H9 (cell line): ENCODE results near the gene RPS6KB2. TPM values are rescaled to one million over a fixed set of nuclear protein-coding genes. Genes with fewer than 3 reads are reported as not detected.

Experiments
- DNase-seq: peaks from one replicate; pipeline ENCODE4 v3.0.0-alpha.2; 2017
- H2AFZ ChIP-seq: one replicate; pipeline ENCODE4 v1.6.1; 2013; ENCODE audit warnings: mild to moderate bottlenecking, low read length, control low read depth, moderate library complexity
- H2AK5ac ChIP-seq: 2 replicates; pipeline ENCODE4 v1.6.1; 2013; ENCODE audit warnings: low read length, control low read depth, mixed read lengths; ENCODE audit not compliant: insufficient read length
- H2BK120ac ChIP-seq: one replicate; pipeline ENCODE4 v1.6.1; 2013; ENCODE audit warnings: low read depth, mild to moderate bottlenecking, low read length, control low read depth, inconsistent platforms; ENCODE audit not compliant: poor library complexity, severe bottlenecking
- H2BK12ac ChIP-seq: 2 replicates; pipeline ENCODE4 v1.6.1; 2013; ENCODE audit warnings: low read length, control low read depth, mixed read lengths, low read depth; ENCODE audit not compliant: insufficient read length
- H2BK15ac ChIP-seq: 2 replicates; pipeline ENCODE4 v1.6.1; 2013; ENCODE audit warnings: low read depth, low read length, control low read depth
- H2BK20ac ChIP-seq: one replicate; pipeline ENCODE4 v1.6.1; 2013; ENCODE audit warnings: low read depth, mild to moderate bottlenecking, low read length, control low read depth, inconsistent platforms; ENCODE audit not compliant: poor library complexity, severe bottlenecking
- H2BK5ac ChIP-seq: 2 replicates; pipeline ENCODE4 v1.6.1; 2013; ENCODE audit warnings: low read length, control low read depth, mixed read lengths; ENCODE audit not compliant: insufficient read length
- H3K14ac ChIP-seq: 2 replicates; pipeline ENCODE4 v1.6.1; 2013; ENCODE audit warnings: low read length, control low read depth; ENCODE audit not compliant: insufficient read depth
- H3K18ac ChIP-seq: 2 replicates; pipeline ENCODE4 v1.6.1; 2013; ENCODE audit warnings: low read depth, mild to moderate bottlenecking, mixed read lengths, low read length, control low read depth; ENCODE audit not compliant: insufficient read length
- H3K23ac ChIP-seq: 2 replicates; pipeline ENCODE4 v1.6.1; 2013; ENCODE audit warnings: low read length, control low read depth, mixed read lengths, low read depth; ENCODE audit not compliant: insufficient read length
- H3K23me2 ChIP-seq: 2 replicates; pipeline ENCODE4 v1.6.1; 2013; ENCODE audit warnings: low read depth, mild to moderate bottlenecking, mixed read lengths, low read length, control low read depth; ENCODE audit not compliant: insufficient read length, poor library complexity, severe bottlenecking
- H3K27ac ChIP-seq: 2 replicates; pipeline ENCODE4 v1.5.1; 2013; ENCODE audit warnings: low read length, control low read depth, mixed read lengths, low read depth; ENCODE audit not compliant: insufficient read length
- H3K27me3 ChIP-seq: 2 replicates; pipeline ENCODE4 v1.6.1; 2013; ENCODE audit warnings: low read length, control low read depth, inconsistent platforms; ENCODE audit not compliant: insufficient read depth
- H3K4ac ChIP-seq: 2 replicates; pipeline ENCODE4 v1.6.1; 2013; ENCODE audit warnings: low read depth, mild to moderate bottlenecking, control low read depth, inconsistent platforms, low read length, moderate library complexity
- H3K4me1 ChIP-seq: 2 replicates; pipeline ENCODE4 v1.6.1; 2013; ENCODE audit warnings: low read length, control low read depth, inconsistent platforms; ENCODE audit not compliant: insufficient read depth
- H3K4me2 ChIP-seq: 2 replicates; pipeline ENCODE4 v1.6.1; 2013; ENCODE audit warnings: low read length, control low read depth, mixed read lengths; ENCODE audit not compliant: insufficient read length, insufficient read depth
- H3K56ac ChIP-seq: 2 replicates; pipeline ENCODE4 v1.6.1; 2013; ENCODE audit warnings: low read depth, mild to moderate bottlenecking, mixed read lengths, low read length, control low read depth; ENCODE audit not compliant: insufficient read length
- H3K79me1 ChIP-seq: 2 replicates; pipeline ENCODE4 v1.6.1; 2013; ENCODE audit warnings: low read depth, mild to moderate bottlenecking, moderate library complexity, low read length, control low read depth, inconsistent platforms; ENCODE audit not compliant: insufficient read depth, poor library complexity, severe bottlenecking
- H3K79me2 ChIP-seq: 2 replicates; pipeline ENCODE4 v1.6.1; 2013; ENCODE audit warnings: low read length, control low read depth, inconsistent platforms; ENCODE audit not compliant: insufficient read depth
- H3K9ac ChIP-seq: 2 replicates; pipeline ENCODE4 v1.6.1; 2013; ENCODE audit warnings: low read length, control low read depth, mixed read lengths; ENCODE audit not compliant: insufficient read length; ENCODE audit errors: extremely low read depth
- H3K9me3 ChIP-seq: one replicate; pipeline ENCODE4 v1.6.1; 2013; ENCODE audit warnings: low read depth, low read length, inconsistent platforms; ENCODE audit not compliant: control insufficient read depth
- H3T11ph ChIP-seq: one replicate; pipeline ENCODE4 v1.6.1; 2013; ENCODE audit warnings: mild to moderate bottlenecking, low read length, control low read depth, inconsistent platforms
- H4K20me1 ChIP-seq: one replicate; pipeline ENCODE4 v1.6.1; 2013; ENCODE audit not compliant: control insufficient read depth, insufficient read length, insufficient read depth
- H4K5ac ChIP-seq: 2 replicates; pipeline ENCODE4 v1.6.1; 2013; ENCODE audit warnings: low read depth, mild to moderate bottlenecking, mixed read lengths, low read length, control low read depth; ENCODE audit not compliant: insufficient read length
- H4K8ac ChIP-seq: replicated peaks from 2 replicates; pipeline ENCODE4 v1.6.1; 2013; ENCODE audit warnings: low read length, control low read depth, mixed read lengths, low read depth; ENCODE audit not compliant: insufficient read length
- H4K91ac ChIP-seq: 2 replicates; pipeline ENCODE4 v1.6.1; 2013; ENCODE audit warnings: low read depth, mild to moderate bottlenecking, moderate library complexity, mixed read lengths, low read length, control low read depth; ENCODE audit not compliant: insufficient read length
- H3K27ac Mint-ChIP-seq, 3 experiments: 2 replicates in 2 of 3; 3 replicates in 1 of 3; pipeline ENCODE4 v1.8.0; 2020 to 2021; ENCODE audit warnings: mixed read lengths in 3 of 3, mild to moderate bottlenecking in 1 of 3, moderate library complexity in 1 of 3
- H3K27me3 Mint-ChIP-seq: 2 replicates; pipeline ENCODE4 v1.8.0; 2021; ENCODE audit warnings: low read depth, mild to moderate bottlenecking, moderate library complexity, mixed read lengths
- H3K36me3 Mint-ChIP-seq, 3 experiments: 2 replicates in 2 of 3; 3 replicates in 1 of 3; pipeline ENCODE4 v1.8.0; 2020 to 2021; ENCODE audit warnings: low read depth in 3 of 3, mixed read lengths in 3 of 3; ENCODE audit not compliant: insufficient read depth in 1 of 3
- H3K4me1 Mint-ChIP-seq, 2 experiments: 2 replicates each; pipeline ENCODE4 v1.8.0; 2020; ENCODE audit warnings: mixed read lengths in 2 of 2
- H3K4me3 Mint-ChIP-seq, 2 experiments: 2 replicates in 1 of 2; 3 replicates in 1 of 2; pipeline ENCODE4 v1.8.0; 2020 to 2021; ENCODE audit warnings: mild to moderate bottlenecking in 2 of 2, mixed read lengths in 2 of 2, moderate library complexity in 1 of 2
- H3K9me3 Mint-ChIP-seq, 2 experiments: 2 replicates in 1 of 2; 3 replicates in 1 of 2; pipeline ENCODE4 v1.8.0; 2020; ENCODE audit warnings: mild to moderate bottlenecking in 2 of 2, mixed read lengths in 2 of 2, moderate library complexity in 1 of 2
- WGBS: extraction: QIAGEN DNeasy Blood & Tissue Kit; methylation state at CpG from one replicate; pipeline ENCODE4 v1.1.7; 2013; ENCODE audit warnings: missing lambda C conversion rate, low lambda C conversion rate, mixed read lengths; ENCODE audit not compliant: insufficient read length; ENCODE audit errors: extremely low coverage; 5-methylcytosine and 5-hydroxymethylcytosine counted together
- total RNA-seq: library from RNA; stranded (reverse); gene quantifications from 2 replicates; pipeline ENCODE4 v1.2.1, GENCODE V29; 2021
- TF ChIP-seq, protein P1 (sequence below): fragments of 200-600 bp; sonication (generic); conservative IDR thresholded peaks from 3 replicates; pipeline ENCODE4 v1.8.0; 2021; ENCODE audit warnings: antibody characterized with exemption, mild to moderate bottlenecking

The RPS6KB2 gene
- total RNA-seq, 1 experiment from 2014 or later, result 51.7 TPM

DNA sequence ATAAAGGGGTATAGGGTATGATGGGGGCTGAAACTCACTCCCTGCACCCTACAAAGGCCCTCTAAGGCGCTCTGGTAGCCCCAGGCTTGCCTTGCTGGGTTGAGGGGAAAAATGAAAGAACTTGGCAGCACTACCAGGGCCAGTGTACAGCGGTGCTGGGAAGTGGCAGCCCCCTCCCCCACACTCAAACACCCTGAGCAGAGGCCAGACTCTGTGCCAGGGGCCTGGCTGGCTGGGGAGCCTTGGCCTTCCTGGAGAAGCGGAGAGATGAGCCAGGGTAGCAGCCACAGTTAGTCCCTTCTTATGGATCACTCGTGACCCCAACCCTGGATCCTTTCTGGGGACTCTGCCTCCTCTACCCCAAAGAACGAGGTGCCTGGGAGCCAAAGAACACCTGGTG lies 38.1 kb downstream of the RPS6KB2 start:
- Mint-ChIP-seq H3K27me3 (peaks cover 5% of the 10 kb centered on the region), H3K4me3 (peak overlapping the region; percentile 10 to 26; a peak in 3 of 5 replicates), H3K27ac (peak overlapping the region in 1 of 3 experiments; percentile 35; a peak in 1 of 7 replicates), H3K9me3 (no peaks in the 10 kb centered on the region), H3K4me1 (peaks cover 20 to 25% of the 10 kb centered on the region in 2 experiments), H3K36me3 (peaks cover 0 to 4% (median 0%) of the 10 kb centered on the region in 3 experiments; a peak in 2 of 7 replicates)
- Histone ChIP-seq H3K23ac (no peak overlapping the region), H2AK5ac (no peak overlapping the region), H3K27ac (no peak overlapping the region), H2BK120ac (no peak overlapping the region), H3K9ac (no peak overlapping the region), H4K8ac (no peak overlapping the region), H3K23me2 (peaks cover 12% of the 10 kb centered on the region), H4K20me1 (no peaks in the 10 kb centered on the region), H3K4me2 (no peak overlapping the region), H3K79me2 (no peaks in the 10 kb centered on the region), H2BK12ac (no peak overlapping the region), H3K79me1 (no peaks in the 10 kb centered on the region), H2BK5ac (no peak overlapping the region), H3K18ac (no peak overlapping the region), H4K91ac (no peak overlapping the region), H3T11ph (no peak overlapping the region), H3K27me3 (no peaks in the 10 kb centered on the region), H2BK20ac (no peak overlapping the region), H3K56ac (no peak overlapping the region), H3K9me3 (no peaks in the 10 kb centered on the region), H3K4me1 (no peaks in the 10 kb centered on the region; the same call in 1 of the 2 replicates), H4K5ac (no peak overlapping the region), H3K14ac (no peak overlapping the region), H2AFZ (no peak overlapping the region), H2BK15ac (no peak overlapping the region), H3K4ac (no peak overlapping the region)
- TF ChIP-seq, protein P1, sequence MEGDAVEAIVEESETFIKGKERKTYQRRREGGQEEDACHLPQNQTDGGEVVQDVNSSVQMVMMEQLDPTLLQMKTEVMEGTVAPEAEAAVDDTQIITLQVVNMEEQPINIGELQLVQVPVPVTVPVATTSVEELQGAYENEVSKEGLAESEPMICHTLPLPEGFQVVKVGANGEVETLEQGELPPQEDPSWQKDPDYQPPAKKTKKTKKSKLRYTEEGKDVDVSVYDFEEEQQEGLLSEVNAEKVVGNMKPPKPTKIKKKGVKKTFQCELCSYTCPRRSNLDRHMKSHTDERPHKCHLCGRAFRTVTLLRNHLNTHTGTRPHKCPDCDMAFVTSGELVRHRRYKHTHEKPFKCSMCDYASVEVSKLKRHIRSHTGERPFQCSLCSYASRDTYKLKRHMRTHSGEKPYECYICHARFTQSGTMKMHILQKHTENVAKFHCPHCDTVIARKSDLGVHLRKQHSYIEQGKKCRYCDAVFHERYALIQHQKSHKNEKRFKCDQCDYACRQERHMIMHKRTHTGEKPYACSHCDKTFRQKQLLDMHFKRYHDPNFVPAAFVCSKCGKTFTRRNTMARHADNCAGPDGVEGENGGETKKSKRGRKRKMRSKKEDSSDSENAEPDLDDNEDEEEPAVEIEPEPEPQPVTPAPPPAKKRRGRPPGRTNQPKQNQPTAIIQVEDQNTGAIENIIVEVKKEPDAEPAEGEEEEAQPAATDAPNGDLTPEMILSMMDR, result no peak
- DNase-seq, result no peak
- no CpG with 5 or more reads among the region's 5 CpGs for WGBS
